ENCODE results near the gene MOK.

- TF ChIP-seq, protein P1, sequence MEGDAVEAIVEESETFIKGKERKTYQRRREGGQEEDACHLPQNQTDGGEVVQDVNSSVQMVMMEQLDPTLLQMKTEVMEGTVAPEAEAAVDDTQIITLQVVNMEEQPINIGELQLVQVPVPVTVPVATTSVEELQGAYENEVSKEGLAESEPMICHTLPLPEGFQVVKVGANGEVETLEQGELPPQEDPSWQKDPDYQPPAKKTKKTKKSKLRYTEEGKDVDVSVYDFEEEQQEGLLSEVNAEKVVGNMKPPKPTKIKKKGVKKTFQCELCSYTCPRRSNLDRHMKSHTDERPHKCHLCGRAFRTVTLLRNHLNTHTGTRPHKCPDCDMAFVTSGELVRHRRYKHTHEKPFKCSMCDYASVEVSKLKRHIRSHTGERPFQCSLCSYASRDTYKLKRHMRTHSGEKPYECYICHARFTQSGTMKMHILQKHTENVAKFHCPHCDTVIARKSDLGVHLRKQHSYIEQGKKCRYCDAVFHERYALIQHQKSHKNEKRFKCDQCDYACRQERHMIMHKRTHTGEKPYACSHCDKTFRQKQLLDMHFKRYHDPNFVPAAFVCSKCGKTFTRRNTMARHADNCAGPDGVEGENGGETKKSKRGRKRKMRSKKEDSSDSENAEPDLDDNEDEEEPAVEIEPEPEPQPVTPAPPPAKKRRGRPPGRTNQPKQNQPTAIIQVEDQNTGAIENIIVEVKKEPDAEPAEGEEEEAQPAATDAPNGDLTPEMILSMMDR (IDR thresholded peaks at IDR 0.05), result no peak
- no peak for TF ChIP-seq POLR2A (IDR thresholded peaks at IDR 0.05)
These were observed 11.4 kb upstream of the MOK start for GRCh38 chr14:102316338-102316742.

Data from vagina (tissue), 2 donors.